SK-N-SH (cell line): Measurements from ENCODE around the gene PHPT1.

ENCODE experiments used
- ELF1 ChIP-seq: IDR thresholded peaks from 2 replicates; pipeline ENCODE4 v1.4.0; 2012
- EP300 ChIP-seq, 2 experiments: IDR thresholded peaks; 2 replicates each; pipeline versions ENCODE4 v1.4.0 to v1.6.1; 2012; ENCODE audit warnings: borderline replicate concordance in 1 of 2, low read depth in 1 of 2, low read length in 1 of 2
- FOXJ3 ChIP-seq: sonication (generic); formaldehyde crosslinking; IDR thresholded peaks from 2 replicates; pipeline ENCODE4 v1.5.1; 2020; ENCODE audit warnings: mild to moderate bottlenecking, missing genetic modification reagents
- GABPA ChIP-seq: IDR thresholded peaks from 2 replicates; pipeline ENCODE4 v1.4.0; 2012; ENCODE audit warnings: low read depth, mild to moderate bottlenecking
- POLR2AphosphoS5 ChIP-seq: IDR thresholded peaks from 2 replicates; pipeline ENCODE4 v1.6.1; 2012; ENCODE audit warnings: low read depth, low read length
- RAD21 ChIP-seq: IDR thresholded peaks from 2 replicates; pipeline ENCODE4 v1.6.1; 2012; ENCODE audit warnings: mild to moderate bottlenecking, low read length
- RXRA ChIP-seq: IDR thresholded peaks from 2 replicates; pipeline ENCODE4 v1.4.0; 2012; ENCODE audit warnings: low read depth, mild to moderate bottlenecking, borderline replicate concordance
- SMC3 ChIP-seq: IDR thresholded peaks from 2 replicates; pipeline ENCODE4 v1.6.1; 2012; ENCODE audit warnings: low read depth, low read length, improper control_type of control experiment
- TAF1 ChIP-seq: IDR thresholded peaks from 2 replicates; pipeline ENCODE4 v1.6.1; 2012; ENCODE audit warnings: low read depth, mild to moderate bottlenecking, low read length, moderate library complexity, borderline replicate concordance
- TF ChIP-seq, protein P1 (sequence below): IDR thresholded peaks from 2 replicates; pipeline ENCODE4 v1.6.1; 2012; ENCODE audit warnings: mild to moderate bottlenecking, low read depth, low read length, moderate library complexity
- TF ChIP-seq, protein P2 (sequence below): fragments of 200-600 bp; sonication (generic); IDR thresholded peaks from 2 replicates; pipeline ENCODE4 v1.6.1; 2017; ENCODE audit warnings: antibody characterized with exemption, mild to moderate bottlenecking, moderate library complexity
- TF ChIP-seq, protein P3 (sequence below): IDR thresholded peaks from 2 replicates; pipeline ENCODE4 v1.4.0; 2012; ENCODE audit warnings: low read depth

DNA sequence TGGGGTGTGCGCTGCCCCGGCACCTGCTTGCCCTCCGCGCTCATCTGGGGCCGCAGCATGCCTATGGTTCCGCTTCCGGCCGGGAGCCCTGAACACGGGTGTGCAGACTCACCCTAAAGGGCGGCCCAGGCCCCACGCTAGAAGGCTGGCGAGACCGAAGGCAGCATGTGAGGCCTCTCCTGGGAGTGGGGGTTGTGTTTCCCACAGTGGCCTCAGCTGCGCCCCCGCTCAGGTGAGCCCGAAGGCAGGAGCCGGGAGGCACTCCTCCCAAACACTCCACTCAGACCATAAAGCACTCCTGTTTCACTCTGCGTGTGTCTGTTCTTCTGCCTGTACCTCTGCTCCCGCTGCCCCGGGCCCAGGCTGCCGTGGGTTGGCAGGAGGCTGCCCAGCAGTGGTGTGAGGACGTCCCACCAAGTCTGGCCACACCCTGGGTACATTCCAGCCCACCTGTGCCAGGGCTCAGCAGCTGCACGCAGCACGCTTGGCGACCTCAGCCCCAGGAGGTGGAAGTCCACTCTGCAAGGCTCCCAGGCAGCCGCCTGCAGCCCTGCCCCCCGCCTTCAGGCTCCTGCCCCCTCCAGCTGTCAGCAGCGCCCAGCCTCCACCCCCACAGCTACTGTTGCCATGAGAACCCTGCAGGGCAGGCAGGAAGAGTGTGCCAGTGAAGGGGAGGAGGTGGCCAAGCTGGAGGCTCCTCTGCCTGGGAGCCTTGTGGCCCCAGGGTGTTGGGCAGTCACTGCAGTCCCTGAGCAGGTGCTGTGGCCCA, 8.1 kb upstream of the PHPT1 start:
- TF ChIP-seq SMC3 (no peak), GABPA (no peak), RXRA (no peak), TAF1 (no peak), FOXJ3 (CRISPR knock-in tag) (no peak), ELF1 (no peak), POLR2AphosphoS5 (no peak; the same call in 1 of the 2 replicates), EP300 (IDR thresholded peaks at IDR 0.05; ENCODE audit: borderline replicate concordance in 1 of 2, low read depth in 1 of 2, low read length in 1 of 2) (no peak), RAD21 (no peak)
- TF ChIP-seq, protein P1, sequence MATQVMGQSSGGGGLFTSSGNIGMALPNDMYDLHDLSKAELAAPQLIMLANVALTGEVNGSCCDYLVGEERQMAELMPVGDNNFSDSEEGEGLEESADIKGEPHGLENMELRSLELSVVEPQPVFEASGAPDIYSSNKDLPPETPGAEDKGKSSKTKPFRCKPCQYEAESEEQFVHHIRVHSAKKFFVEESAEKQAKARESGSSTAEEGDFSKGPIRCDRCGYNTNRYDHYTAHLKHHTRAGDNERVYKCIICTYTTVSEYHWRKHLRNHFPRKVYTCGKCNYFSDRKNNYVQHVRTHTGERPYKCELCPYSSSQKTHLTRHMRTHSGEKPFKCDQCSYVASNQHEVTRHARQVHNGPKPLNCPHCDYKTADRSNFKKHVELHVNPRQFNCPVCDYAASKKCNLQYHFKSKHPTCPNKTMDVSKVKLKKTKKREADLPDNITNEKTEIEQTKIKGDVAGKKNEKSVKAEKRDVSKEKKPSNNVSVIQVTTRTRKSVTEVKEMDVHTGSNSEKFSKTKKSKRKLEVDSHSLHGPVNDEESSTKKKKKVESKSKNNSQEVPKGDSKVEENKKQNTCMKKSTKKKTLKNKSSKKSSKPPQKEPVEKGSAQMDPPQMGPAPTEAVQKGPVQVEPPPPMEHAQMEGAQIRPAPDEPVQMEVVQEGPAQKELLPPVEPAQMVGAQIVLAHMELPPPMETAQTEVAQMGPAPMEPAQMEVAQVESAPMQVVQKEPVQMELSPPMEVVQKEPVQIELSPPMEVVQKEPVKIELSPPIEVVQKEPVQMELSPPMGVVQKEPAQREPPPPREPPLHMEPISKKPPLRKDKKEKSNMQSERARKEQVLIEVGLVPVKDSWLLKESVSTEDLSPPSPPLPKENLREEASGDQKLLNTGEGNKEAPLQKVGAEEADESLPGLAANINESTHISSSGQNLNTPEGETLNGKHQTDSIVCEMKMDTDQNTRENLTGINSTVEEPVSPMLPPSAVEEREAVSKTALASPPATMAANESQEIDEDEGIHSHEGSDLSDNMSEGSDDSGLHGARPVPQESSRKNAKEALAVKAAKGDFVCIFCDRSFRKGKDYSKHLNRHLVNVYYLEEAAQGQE, result no peak
- TF ChIP-seq, protein P2, sequence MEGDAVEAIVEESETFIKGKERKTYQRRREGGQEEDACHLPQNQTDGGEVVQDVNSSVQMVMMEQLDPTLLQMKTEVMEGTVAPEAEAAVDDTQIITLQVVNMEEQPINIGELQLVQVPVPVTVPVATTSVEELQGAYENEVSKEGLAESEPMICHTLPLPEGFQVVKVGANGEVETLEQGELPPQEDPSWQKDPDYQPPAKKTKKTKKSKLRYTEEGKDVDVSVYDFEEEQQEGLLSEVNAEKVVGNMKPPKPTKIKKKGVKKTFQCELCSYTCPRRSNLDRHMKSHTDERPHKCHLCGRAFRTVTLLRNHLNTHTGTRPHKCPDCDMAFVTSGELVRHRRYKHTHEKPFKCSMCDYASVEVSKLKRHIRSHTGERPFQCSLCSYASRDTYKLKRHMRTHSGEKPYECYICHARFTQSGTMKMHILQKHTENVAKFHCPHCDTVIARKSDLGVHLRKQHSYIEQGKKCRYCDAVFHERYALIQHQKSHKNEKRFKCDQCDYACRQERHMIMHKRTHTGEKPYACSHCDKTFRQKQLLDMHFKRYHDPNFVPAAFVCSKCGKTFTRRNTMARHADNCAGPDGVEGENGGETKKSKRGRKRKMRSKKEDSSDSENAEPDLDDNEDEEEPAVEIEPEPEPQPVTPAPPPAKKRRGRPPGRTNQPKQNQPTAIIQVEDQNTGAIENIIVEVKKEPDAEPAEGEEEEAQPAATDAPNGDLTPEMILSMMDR, result no peak
- TF ChIP-seq, protein P3, sequence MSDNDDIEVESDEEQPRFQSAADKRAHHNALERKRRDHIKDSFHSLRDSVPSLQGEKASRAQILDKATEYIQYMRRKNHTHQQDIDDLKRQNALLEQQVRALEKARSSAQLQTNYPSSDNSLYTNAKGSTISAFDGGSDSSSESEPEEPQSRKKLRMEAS, result no peak
